Left ventricle myocardium superior (tissue), 1 donor: ENCODE results near the gene VILL. TPM values are rescaled to one million over a fixed set of nuclear protein-coding genes. Genes with fewer than 3 reads are reported as not detected.
"Not testable (repeated sequence)": the region's sequence is repeated elsewhere in the genome, so short reads cannot be mapped to it uniquely, and the experiment has no call there.

ENCODE experiments used
- ATAC-seq: fragments of 200-7000 bp; cut with Tn5 transposase; one replicate; pipeline ENCODE4 v1.9.1; 2020; ENCODE audit warnings: mild to moderate bottlenecking, moderate library complexity
- DNase-seq: peaks from one replicate; pipeline ENCODE4 v3.0.0-alpha.2; 2020
- intact Hi-C: fragments of 100-400 bp; cut with micrococcal nuclease; formaldehyde crosslinking; loops from one replicate; pipeline ENCODE4 v1.11.0; 2022
- microRNA-seq: library from miRNA; unstranded; fragments of <30 nt; microRNA quantifications from one replicate; pipeline ENCODE4 v1.2.0, GENCODE V29; 2020; ENCODE audit warnings: borderline number of aligned reads
- total RNA-seq: library from RNA; stranded (reverse); fragmentation: NEBNext Ultra II Directional; extraction: Animal tissue kit (Norgen Biotek cat#: 25700); gene quantifications from one replicate; pipeline ENCODE4 v1.2.1, GENCODE V29; 2021
- donor health status: DM: no; HTN: yes; CAD: no; lungs with severe emphysema.

The VILL gene
- total RNA-seq, 1 donor from 2014 or later: 2.7 TPM

- DNase-seq (no peak), ATAC-seq (no peak)
- intact Hi-C loops: no loop called here
These were observed 56.2 kb downstream of the VILL start for GRCh38 chr3:38046821-38047220.

DNA sequence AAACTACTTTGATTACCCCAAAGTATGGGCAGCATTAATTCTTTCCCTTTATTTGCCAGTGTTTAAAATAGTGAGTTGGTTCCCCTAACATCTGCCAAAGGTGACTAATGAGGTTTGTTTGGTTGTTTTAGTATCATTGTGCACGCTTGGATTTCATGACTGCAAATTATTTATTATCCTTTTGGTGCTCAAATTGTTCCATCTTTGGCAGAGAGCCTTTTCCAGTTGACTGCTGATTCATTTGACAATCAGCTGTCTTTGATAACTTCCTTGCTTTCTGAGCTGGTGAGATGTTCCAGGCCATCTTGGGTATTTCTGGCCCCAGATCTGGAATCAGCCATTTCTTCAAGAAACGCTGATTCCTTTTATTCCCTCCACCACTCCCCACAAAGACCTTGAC, 57.3 kb downstream of the VILL start:
- DNase-seq (no peak), ATAC-seq (no peak)
- intact Hi-C loops: no loop called here

DNA sequence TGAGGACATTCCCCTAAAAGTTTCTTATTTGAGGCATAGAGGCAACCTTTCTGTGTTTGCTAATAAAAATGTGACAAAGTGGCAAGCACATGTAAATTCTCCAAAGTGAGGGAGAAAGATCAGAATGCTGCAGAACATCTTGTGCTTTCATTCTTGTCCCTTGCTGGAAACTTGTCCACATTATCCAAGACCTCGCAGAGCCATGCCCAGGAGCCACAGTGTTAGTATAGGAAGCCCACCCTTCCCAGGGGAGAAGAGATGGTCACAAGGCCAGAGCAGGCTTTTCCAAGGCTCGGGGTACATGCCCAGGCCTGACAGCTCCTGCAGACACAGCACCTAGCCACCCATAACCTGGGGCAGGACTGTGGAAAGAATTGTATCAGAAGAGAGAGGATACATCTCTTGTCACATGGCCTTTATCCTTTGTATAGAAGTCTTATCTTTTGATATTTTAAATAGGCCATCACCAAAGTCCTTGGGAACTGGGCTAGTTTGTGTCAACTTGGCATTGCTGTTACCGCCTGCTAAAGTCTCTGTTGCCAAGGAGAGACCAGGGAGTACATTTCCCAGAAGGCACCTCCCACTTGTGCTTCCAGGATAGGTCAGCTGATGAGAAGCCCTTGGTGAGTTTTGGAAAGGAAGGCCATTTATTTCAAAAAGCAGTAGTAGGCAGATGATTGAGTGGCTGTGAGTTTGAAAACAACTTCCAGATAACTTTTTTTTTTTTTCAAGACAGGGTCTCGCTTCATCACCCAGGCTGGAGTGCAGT, 59.0 kb downstream of the VILL start:
- intact Hi-C loops: no loop called here
- DNase-seq: no peak
- ATAC-seq: no peak

- intact Hi-C loops: no loop called here
- ATAC-seq (no peak), DNase-seq (no peak)
These were observed 60.5 kb downstream of the VILL start for GRCh38 chr3:38051131-38051530.

GRCh38 chr3:38053286-38053685, 62.7 kb downstream of the VILL start:
- ATAC-seq, intact Hi-C loops, DNase-seq: not testable (repeated sequence)

DNA sequence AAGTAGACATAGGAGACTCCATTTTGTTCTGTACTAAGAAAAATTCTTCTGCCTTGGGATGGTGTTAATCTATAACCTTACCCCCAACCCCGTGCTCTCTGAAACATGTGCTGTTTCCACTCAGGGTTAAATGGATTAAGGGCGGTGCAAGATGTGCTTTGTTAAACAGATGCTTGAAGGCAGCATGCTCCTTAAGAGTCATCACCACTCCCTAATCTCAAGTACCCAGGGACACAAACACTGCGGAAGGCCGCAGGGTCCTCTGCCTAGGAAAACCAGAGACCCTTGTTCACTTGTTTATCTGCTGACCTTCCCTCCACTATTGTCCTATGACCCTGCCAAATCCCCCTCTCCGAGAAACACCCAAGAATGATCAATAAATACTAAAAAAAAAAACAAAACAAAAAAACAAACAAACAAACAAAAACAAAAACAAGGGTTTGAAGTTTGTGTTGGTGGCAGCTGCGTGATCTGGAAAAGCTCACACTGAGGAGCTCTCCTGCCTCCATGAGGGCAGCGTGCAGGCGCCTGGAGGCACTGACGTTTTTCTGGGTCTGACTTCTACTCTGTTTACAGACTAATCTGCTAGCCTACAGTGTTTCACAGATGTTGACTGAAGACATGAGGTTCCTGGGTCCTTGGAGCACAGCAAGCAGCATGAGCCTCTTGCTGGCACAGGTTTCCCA, 63.4 kb downstream of the VILL start:
- ATAC-seq, DNase-seq, intact Hi-C loops: not testable (repeated sequence)

- no peak for DNase-seq
- intact Hi-C loops: no loop called here
- no peak for ATAC-seq
These were observed 64.0 kb downstream of the VILL start for GRCh38 chr3:38054499-38055001.

Small RNA genes within 50 kb of the gene (microRNA-seq; reads per million reads assigned to microRNA genes)
- gene MIR26A1: 6.9 reads per million

Other genes with a start within 250 kb of the VILL start
- gene CTDSPL, start 128.9 kb upstream of the VILL start, total RNA-seq: 53.8 TPM
- 6.9 TPM for gene PLCD1, start 38.9 kb downstream of the VILL start, total RNA-seq
- 1.1 TPM for gene DLEC1, start 48.4 kb downstream of the VILL start, total RNA-seq
- 107 TPM for gene ACAA1, start 146.3 kb downstream of the VILL start, total RNA-seq
- gene MYD88, start 147.9 kb downstream of the VILL start, total RNA-seq: 7.5 TPM
- 22.4 TPM for gene OXSR1, start 174.8 kb downstream of the VILL start, total RNA-seq